ENCODE measurements around the gene ASB10.

Gene ASB10

GRCh38 chr7:151167197-151167961, 19.7 kb downstream of the ASB10 start, which contains the start of gene GBX1:
TSS of gene GBX1 (minus strand) at chr7:151167694. CDS start at chr7:151167548, 146 bp downstream.
- peak within 1 kb of the TSS; percentile 45 for H3K4me3 ChIP-seq (ENCODE audit: insufficient read depth, low read depth, low read length)
- WGBS, 2 experiments, result 0 to 1% methylated on average over 97 to 101 of the region's 101 CpGs

GRCh38 chr7:151166629-151167196, 20.3 kb downstream of the ASB10 start:
- Histone ChIP-seq H3K27me3 (ENCODE audit: control insufficient read depth, insufficient read depth, low read length, poor library complexity, severe bottlenecking) (peaks cover 98% of the 10 kb centered on the region), H3K36me3 (ENCODE audit: control insufficient read depth, insufficient read depth, low read length) (no peaks in the 10 kb centered on the region), H3K9me3 (ENCODE audit: control insufficient read depth, low read length) (no peaks in the 10 kb centered on the region), H3K27ac (ENCODE audit: insufficient read depth, low read depth, low read length, poor library complexity, severe bottlenecking) (no peak overlapping the region), H3K4me1 (ENCODE audit: control insufficient read depth, insufficient read depth, low read length) (peaks cover 11% of the 10 kb centered on the region), H3K4me3 (ENCODE audit: insufficient read depth, low read depth, low read length) (peak overlapping the region; percentile 45)
- WGBS, 2 experiments, result 5 to 7% methylated on average over 31 of the region's 31 CpGs

More at GRCh38 chr7:151167197-151167961, 19.7 kb downstream of the ASB10 start, which contains the start of gene GBX1:
- H3K27ac ChIP-seq (ENCODE audit: insufficient read depth, low read depth, low read length, poor library complexity, severe bottlenecking), result no peak within 1 kb of the TSS
- no peaks in the 10 kb centered on the region for H3K36me3 ChIP-seq (ENCODE audit: control insufficient read depth, insufficient read depth, low read length)
- H3K27me3 ChIP-seq (ENCODE audit: control insufficient read depth, insufficient read depth, low read length, poor library complexity, severe bottlenecking), result peaks cover 99% of the 10 kb centered on the region
- H3K9me3 ChIP-seq (ENCODE audit: control insufficient read depth, low read length), result no peaks in the 10 kb centered on the region
- H3K4me1 ChIP-seq (ENCODE audit: control insufficient read depth, insufficient read depth, low read length), result peaks cover 11% of the 10 kb centered on the region

GRCh38 chr7:151161757-151162156, 25.3 kb downstream of the ASB10 start:
- 76 to 84% methylated on average over 1 of the region's 1 CpG for WGBS, 2 experiments
- H3K4me1 ChIP-seq (ENCODE audit: control insufficient read depth, insufficient read depth, low read length), result peaks cover 3% of the 10 kb centered on the region
- H3K27ac ChIP-seq (ENCODE audit: insufficient read depth, low read depth, low read length, poor library complexity, severe bottlenecking), result no peak overlapping the region
- peaks cover 51% of the 10 kb centered on the region for H3K27me3 ChIP-seq (ENCODE audit: control insufficient read depth, insufficient read depth, low read length, poor library complexity, severe bottlenecking)
- H3K9me3 ChIP-seq (ENCODE audit: control insufficient read depth, low read length), result no peaks in the 10 kb centered on the region
- H3K36me3 ChIP-seq (ENCODE audit: control insufficient read depth, insufficient read depth, low read length), result no peaks in the 10 kb centered on the region
- no peak overlapping the region for H3K4me3 ChIP-seq (ENCODE audit: insufficient read depth, low read depth, low read length)

- Histone ChIP-seq H3K4me1 (ENCODE audit: control insufficient read depth, insufficient read depth, low read length) (no peaks in the 10 kb centered on the region), H3K9me3 (ENCODE audit: control insufficient read depth, low read length) (no peaks in the 10 kb centered on the region), H3K4me3 (ENCODE audit: insufficient read depth, low read depth, low read length) (no peak overlapping the region), H3K27ac (ENCODE audit: insufficient read depth, low read depth, low read length, poor library complexity, severe bottlenecking) (no peak overlapping the region), H3K36me3 (ENCODE audit: control insufficient read depth, insufficient read depth, low read length) (no peaks in the 10 kb centered on the region), H3K27me3 (ENCODE audit: control insufficient read depth, insufficient read depth, low read length, poor library complexity, severe bottlenecking) (peaks cover 12% of the 10 kb centered on the region)
- 81 to 83% methylated on average over 6 to 7 of the region's 7 CpGs for WGBS, 2 experiments
Measured at GRCh38 chr7:151157645-151158329, 29.3 kb downstream of the ASB10 start.

- no peak overlapping the region for H3K4me3 ChIP-seq (ENCODE audit: insufficient read depth, low read depth, low read length)
- H3K27ac ChIP-seq (ENCODE audit: insufficient read depth, low read depth, low read length, poor library complexity, severe bottlenecking), result no peak overlapping the region
- H3K4me1 ChIP-seq (ENCODE audit: control insufficient read depth, insufficient read depth, low read length), result no peaks in the 10 kb centered on the region
- WGBS, 2 experiments, result 52 to 63% methylated on average over 6 of the region's 6 CpGs
- no peaks in the 10 kb centered on the region for H3K36me3 ChIP-seq (ENCODE audit: control insufficient read depth, insufficient read depth, low read length)
- no peaks in the 10 kb centered on the region for H3K9me3 ChIP-seq (ENCODE audit: control insufficient read depth, low read length)
- H3K27me3 ChIP-seq (ENCODE audit: control insufficient read depth, insufficient read depth, low read length, poor library complexity, severe bottlenecking), result no peaks in the 10 kb centered on the region
Measured at GRCh38 chr7:151152643-151153513, 34.2 kb downstream of the ASB10 start.

- Histone ChIP-seq H3K4me1 (ENCODE audit: control insufficient read depth, insufficient read depth, low read length) (no peaks in the 10 kb centered on the region), H3K27me3 (ENCODE audit: control insufficient read depth, insufficient read depth, low read length, poor library complexity, severe bottlenecking) (no peaks in the 10 kb centered on the region), H3K36me3 (ENCODE audit: control insufficient read depth, insufficient read depth, low read length) (no peaks in the 10 kb centered on the region), H3K4me3 (ENCODE audit: insufficient read depth, low read depth, low read length) (no peak overlapping the region), H3K9me3 (ENCODE audit: control insufficient read depth, low read length) (no peaks in the 10 kb centered on the region), H3K27ac (ENCODE audit: insufficient read depth, low read depth, low read length, poor library complexity, severe bottlenecking) (no peak overlapping the region)
- WGBS, 2 experiments, result 83 to 87% methylated on average over 3 of the region's 3 CpGs
Measured at GRCh38 chr7:151150388-151150787, 36.7 kb downstream of the ASB10 start.

GRCh38 chr7:151148319-151149259, 38.5 kb downstream of the ASB10 start:
- Histone ChIP-seq H3K27me3 (ENCODE audit: control insufficient read depth, insufficient read depth, low read length, poor library complexity, severe bottlenecking) (no peaks in the 10 kb centered on the region), H3K9me3 (ENCODE audit: control insufficient read depth, low read length) (no peaks in the 10 kb centered on the region), H3K27ac (ENCODE audit: insufficient read depth, low read depth, low read length, poor library complexity, severe bottlenecking) (no peak overlapping the region), H3K4me3 (ENCODE audit: insufficient read depth, low read depth, low read length) (no peak overlapping the region), H3K4me1 (ENCODE audit: control insufficient read depth, insufficient read depth, low read length) (peaks cover 5% of the 10 kb centered on the region), H3K36me3 (ENCODE audit: control insufficient read depth, insufficient read depth, low read length) (peaks cover 10% of the 10 kb centered on the region)
- 85% methylated on average over 22 of the region's 22 CpGs for WGBS, 2 experiments

- Histone ChIP-seq H3K4me3 (ENCODE audit: insufficient read depth, low read depth, low read length) (no peak overlapping the region), H3K9me3 (ENCODE audit: control insufficient read depth, low read length) (no peaks in the 10 kb centered on the region), H3K27ac (ENCODE audit: insufficient read depth, low read depth, low read length, poor library complexity, severe bottlenecking) (no peak overlapping the region), H3K4me1 (ENCODE audit: control insufficient read depth, insufficient read depth, low read length) (peaks cover 18% of the 10 kb centered on the region), H3K36me3 (ENCODE audit: control insufficient read depth, insufficient read depth, low read length) (peaks cover 12% of the 10 kb centered on the region), H3K27me3 (ENCODE audit: control insufficient read depth, insufficient read depth, low read length, poor library complexity, severe bottlenecking) (no peaks in the 10 kb centered on the region)
- 94% methylated on average over 3 of the region's 3 CpGs for WGBS, 2 experiments
Measured at GRCh38 chr7:151146761-151147160, 40.3 kb downstream of the ASB10 start.

GRCh38 chr7:151144387-151144786, 42.7 kb downstream of the ASB10 start:
- Histone ChIP-seq H3K36me3 (ENCODE audit: control insufficient read depth, insufficient read depth, low read length) (peaks cover 12% of the 10 kb centered on the region), H3K9me3 (ENCODE audit: control insufficient read depth, low read length) (no peaks in the 10 kb centered on the region), H3K4me1 (ENCODE audit: control insufficient read depth, insufficient read depth, low read length) (peaks cover 27% of the 10 kb centered on the region), H3K27me3 (ENCODE audit: control insufficient read depth, insufficient read depth, low read length, poor library complexity, severe bottlenecking) (no peaks in the 10 kb centered on the region), H3K4me3 (ENCODE audit: insufficient read depth, low read depth, low read length) (no peak overlapping the region), H3K27ac (ENCODE audit: insufficient read depth, low read depth, low read length, poor library complexity, severe bottlenecking) (no peak overlapping the region)
- WGBS, 2 experiments, result 90% methylated on average over 7 of the region's 7 CpGs

Data from ectodermal cell (in vitro differentiated cells).